Sigmoid colon (tissue), 3 donors: Measurements from ENCODE around the gene LAMA3.

ENCODE experiments used
- POLR2A ChIP-seq, 2 donors: fragments of 450-650 bp; IDR thresholded peaks; one replicate each; pipeline ENCODE4 v1.6.1; 2016; ENCODE audit warnings: antibody characterized with exemption in 2 of 2, mild to moderate bottlenecking in 2 of 2, moderate library complexity in 2 of 2
- TF ChIP-seq, protein P1 (sequence below), 4 experiments: fragments of 450-650 bp in 3 of 4; fragments of 200-600 bp in 1 of 4; IDR thresholded peaks; one replicate each; pipeline ENCODE4 v1.5.1; 2016 to 2019; ENCODE audit warnings: antibody characterized with exemption in 4 of 4, mild to moderate bottlenecking in 3 of 4, moderate library complexity in 2 of 4

DNA sequence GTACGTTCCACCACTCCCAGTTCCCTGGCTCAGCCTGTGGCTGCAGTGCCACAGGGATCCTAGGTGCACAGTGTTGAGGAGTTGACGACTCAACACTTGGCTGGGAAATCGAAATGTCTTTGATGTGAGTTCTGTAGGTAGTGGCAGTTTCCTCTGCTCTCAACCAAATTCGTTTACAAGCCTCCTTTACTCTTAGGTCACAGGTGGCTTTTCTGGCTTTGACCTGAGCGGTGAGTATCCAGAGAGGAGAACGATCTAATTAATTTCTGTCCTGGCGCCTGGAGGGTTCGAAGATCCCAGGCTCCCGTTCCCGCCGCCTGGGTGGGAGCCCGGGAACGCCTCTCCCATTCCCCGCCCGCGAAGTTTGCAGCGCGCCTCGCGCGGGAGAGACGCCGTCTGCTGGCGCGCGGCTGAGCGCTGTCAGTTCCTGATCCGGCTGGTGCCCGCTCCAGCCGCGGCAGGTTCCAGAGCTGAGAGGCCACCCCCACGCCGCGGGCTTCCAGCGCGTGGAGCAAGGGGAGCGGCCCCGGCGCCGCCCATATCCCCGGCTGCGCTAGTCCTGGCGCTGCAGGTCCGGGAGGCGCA lies at the start of gene LAMA3:
- TF ChIP-seq, protein P1, sequence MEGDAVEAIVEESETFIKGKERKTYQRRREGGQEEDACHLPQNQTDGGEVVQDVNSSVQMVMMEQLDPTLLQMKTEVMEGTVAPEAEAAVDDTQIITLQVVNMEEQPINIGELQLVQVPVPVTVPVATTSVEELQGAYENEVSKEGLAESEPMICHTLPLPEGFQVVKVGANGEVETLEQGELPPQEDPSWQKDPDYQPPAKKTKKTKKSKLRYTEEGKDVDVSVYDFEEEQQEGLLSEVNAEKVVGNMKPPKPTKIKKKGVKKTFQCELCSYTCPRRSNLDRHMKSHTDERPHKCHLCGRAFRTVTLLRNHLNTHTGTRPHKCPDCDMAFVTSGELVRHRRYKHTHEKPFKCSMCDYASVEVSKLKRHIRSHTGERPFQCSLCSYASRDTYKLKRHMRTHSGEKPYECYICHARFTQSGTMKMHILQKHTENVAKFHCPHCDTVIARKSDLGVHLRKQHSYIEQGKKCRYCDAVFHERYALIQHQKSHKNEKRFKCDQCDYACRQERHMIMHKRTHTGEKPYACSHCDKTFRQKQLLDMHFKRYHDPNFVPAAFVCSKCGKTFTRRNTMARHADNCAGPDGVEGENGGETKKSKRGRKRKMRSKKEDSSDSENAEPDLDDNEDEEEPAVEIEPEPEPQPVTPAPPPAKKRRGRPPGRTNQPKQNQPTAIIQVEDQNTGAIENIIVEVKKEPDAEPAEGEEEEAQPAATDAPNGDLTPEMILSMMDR (IDR thresholded peaks at IDR 0.05) = peak in 1 of 4 experiments; percentile 14
- no peak for TF ChIP-seq POLR2A (IDR thresholded peaks at IDR 0.05)
